HepG2 (cell line): ENCODE data around the gene PTPRE. TPM values are rescaled to one million over a fixed set of nuclear protein-coding genes. Genes with fewer than 3 reads are reported as not detected.

Source experiments
- ATAC-seq: fragments of 200-7000 bp; cut with Tn5 transposase; 3 replicates; pipeline ENCODE4 v1.9.1; 2020; ENCODE audit warnings: mild to moderate bottlenecking, moderate library complexity
- BruUV-seq: library from RNA; stranded (reverse); fragments of 400-500 nt; replicated peaks from 2 replicates; lab custom pipeline; 2021; lab: Mats Ljungman, UMichigan
- CTCF ChIA-PET: fragments of 300-600 bp; formaldehyde crosslinking; extraction: SDS; loops from one replicate; lab custom pipeline; 2021; ENCODE audit warnings: low total read pairs, inconsistent platforms, low intra/inter-chr PET ratio; lab: Yijun Ruan, JAX
- POLR2A ChIA-PET: fragments of 350-600 bp; sonication (Branson Sonifier 250); formaldehyde crosslinking; loops from one replicate; lab custom pipeline; 2020; ENCODE audit warnings: antibody characterized with exemption, inconsistent platforms; lab: Yijun Ruan, JAX
- DNase-seq: peaks from one replicate; pipeline ENCODE4 v3.0.0-alpha.2; 2015; ENCODE audit warnings: low spot score
- FAIRE-seq: peaks from 3 replicates; lab custom pipeline; 2011; peaks lifted over from hg19 to GRCh38; lab: Jason Lieb, UNC
- H2AFZ ChIP-seq: one replicate; pipeline ENCODE4 v1.6.1; 2011; ENCODE audit warnings: low read length, inconsistent platforms
- H3K27ac ChIP-seq: fragments of 300-600 bp; 3 replicates; pipeline ENCODE4 v1.8.0; 2011; ENCODE audit warnings: mixed run types, mild to moderate bottlenecking, mixed read lengths, low read length, inconsistent platforms; ENCODE audit not compliant: insufficient read depth; ENCODE audit errors: extremely low read length
- H3K27me3 ChIP-seq, 2 experiments: fragments of 200-600 bp in 1 of 2; 2 replicates in 1 of 2; 3 replicates in 1 of 2; pipeline versions ENCODE4 v1.6.0 to v1.8.0; 2011; ENCODE audit warnings: low read length in 2 of 2, mild to moderate bottlenecking in 2 of 2, moderate library complexity in 2 of 2, inconsistent platforms in 1 of 2; ENCODE audit not compliant: insufficient read depth in 2 of 2, control insufficient read depth in 1 of 2
- H3K36me3 ChIP-seq, 2 experiments: fragments of 200-600 bp in 1 of 2; replicated peaks in 1 of 2; 2 replicates in 1 of 2; 3 replicates in 1 of 2; pipeline versions ENCODE4 v1.5.1 to v1.8.0; 2011; ENCODE audit warnings: low read length in 2 of 2, inconsistent platforms in 1 of 2; ENCODE audit not compliant: insufficient read depth in 2 of 2, control insufficient read depth in 1 of 2
- H3K4me1 ChIP-seq: 2 replicates; pipeline ENCODE4 v1.5.1; 2012; ENCODE audit warnings: low read length, inconsistent platforms; ENCODE audit not compliant: insufficient read depth
- H3K4me2 ChIP-seq: 2 replicates; pipeline ENCODE4 v1.6.0; 2011; ENCODE audit warnings: low read depth, low read length, inconsistent platforms
- H3K4me3 ChIP-seq, 3 experiments: fragments of 200-600 bp in 1 of 3; sonication (generic), shearing (Covaris generic) in 1 of 3; replicated peaks in 1 of 3; 2 replicates each; pipeline ENCODE4 v1.5.1; 2011 to 2016; ENCODE audit warnings: low read length in 3 of 3, inconsistent platforms in 2 of 3, low read depth in 2 of 3, mild to moderate bottlenecking in 2 of 3, control low read depth in 1 of 3, mixed read lengths in 1 of 3; ENCODE audit not compliant: insufficient read depth in 1 of 3
- H3K79me2 ChIP-seq: one replicate; pipeline ENCODE4 v1.6.1; 2011; ENCODE audit warnings: low read length, inconsistent platforms; ENCODE audit not compliant: insufficient read depth
- H3K9ac ChIP-seq: 2 replicates; pipeline ENCODE4 v1.6.0; 2011; ENCODE audit warnings: mild to moderate bottlenecking, low read depth, low read length, inconsistent platforms; ENCODE audit not compliant: insufficient read depth
- H3K9me3 ChIP-seq: 2 replicates; pipeline ENCODE4 v1.5.1; 2012; ENCODE audit warnings: mild to moderate bottlenecking, low read length
- H4K20me1 ChIP-seq: 2 replicates; pipeline ENCODE4 v1.6.0; 2011; ENCODE audit warnings: inconsistent platforms, mild to moderate bottlenecking, low read length, moderate library complexity; ENCODE audit not compliant: insufficient read depth
- KMT2B ChIP-seq: IDR thresholded peaks from 2 replicates; pipeline ENCODE4 v1.6.1; 2016; ENCODE audit warnings: missing genetic modification reagents, missing compliant biosample characterization
- RFXANK ChIP-seq: IDR thresholded peaks from 2 replicates; pipeline ENCODE4 v1.6.1; 2016
- ZNF281 ChIP-seq: sonication (generic); formaldehyde crosslinking; IDR thresholded peaks from 2 replicates; pipeline ENCODE4 v1.4.0; 2020; ENCODE audit warnings: missing genetic modification reagents, borderline replicate concordance
- ZNF431 ChIP-seq: sonication (generic); formaldehyde crosslinking; IDR thresholded peaks from 2 replicates; pipeline ENCODE4 v1.9.0; 2022; ENCODE audit warnings: missing genetic modification reagents, low read depth, mild to moderate bottlenecking, borderline replicate concordance
- ZNF747 ChIP-seq: sonication (generic); formaldehyde crosslinking; IDR thresholded peaks from 2 replicates; pipeline ENCODE4 v1.8.1; 2023; ENCODE audit warnings: missing genetic modification reagents, mild to moderate bottlenecking, borderline replicate concordance
- WGBS: methylation state at CpG from one replicate; pipeline ENCODE4 v1.1.6; 2017; ENCODE audit warnings: low lambda C conversion rate; 5-methylcytosine and 5-hydroxymethylcytosine counted together
- in situ Hi-C: cut with HindIII; loops from 2 replicates; pipeline ENCODE4 v1.10.0; 2017; ENCODE audit warnings: low pct_unique_long_range_greater_than_20kb; ENCODE audit not compliant: extremely low pct_ligation_motif_present
- intact Hi-C: fragments of 100-400 bp; cut with micrococcal nuclease; formaldehyde crosslinking; loops from one replicate; pipeline ENCODE4 v1.10.0; 2022; ENCODE audit not compliant: unreplicated experiment
- polyA plus RNA-seq, 8 experiments: library from polyadenylated mRNA; depleted of rRNA in 3 of 8; stranded (reverse) in 7 of 8; unstranded in 1 of 8; fragments of >200 nt; fragmentation: Illumina TruSeq in 4 of 8; extraction: Trizol in 4 of 8; gene quantifications; 2 replicates each; pipeline versions ENCODE4 v1.2.1 to v1.2.3, GENCODE V29; 2011 to 2016; ENCODE audit warnings: low read depth in 4 of 8, missing spikeins in 1 of 8, mixed read lengths in 1 of 8; ENCODE audit not compliant: insufficient read depth in 1 of 8
- total RNA-seq, 5 experiments: library from RNA; depleted of rRNA; stranded (reverse); fragments of >200 nt; fragmentation: Illumina TruSeq; extraction: Trizol; gene quantifications; 2 replicates each; pipeline ENCODE4 v1.2.3, GENCODE V29; 2016; ENCODE audit warnings: low read depth in 1 of 5

The PTPRE gene
- total and polyA plus RNA-seq, 2 of the 13 experiments (the other 11 are each of a cell fraction or from before 2014, with no cell fraction given): 0.01 to 0.02 TPM

GRCh38 chr10:128055061-128055868 lies 148.4 kb downstream of the PTPRE start (continued):
- no peak for TF ChIP-seq ZNF747 (CRISPR knock-in tag)
- no peak for TF ChIP-seq ZNF281 (CRISPR knock-in tag)

- in situ Hi-C loops (no loop called here), intact Hi-C loops (no loop called here)
- no peaks in the 10 kb centered on the region for H3K9me3 ChIP-seq
- no peaks in the 10 kb centered on the region for H3K4me1 ChIP-seq
- H3K27ac ChIP-seq: no peak overlapping the region
- ATAC-seq (no peak), FAIRE-seq (no peak), DNase-seq (no peak)
- WGBS: 38% methylated on average over 14 of the region's 17 CpGs
- ChIA-PET POLR2A (no interaction called here), CTCF (no interaction called here)
- no peak overlapping the region for H3K4me2 ChIP-seq
- TF ChIP-seq RFXANK (CRISPR knock-in tag) (no peak), KMT2B (CRISPR knock-in tag) (no peak), ZNF431 (CRISPR knock-in tag) (no peak)
- H2AFZ ChIP-seq: no peak overlapping the region
- BruUV-seq: no TSS peak
- no peak overlapping the region for H3K4me3 ChIP-seq
- no peak overlapping the region for H3K9ac ChIP-seq
- no peaks in the 10 kb centered on the region for H3K36me3 ChIP-seq
- H3K79me2 ChIP-seq: no peaks in the 10 kb centered on the region
- peaks cover 1 to 5% of the 10 kb centered on the region in 2 experiments; a peak in 2 of 5 replicates for H3K27me3 ChIP-seq
- H4K20me1 ChIP-seq: no peaks in the 10 kb centered on the region
These were observed 149.6 kb downstream of the PTPRE start for GRCh38 chr10:128056303-128057050.
